Activated B cell treated with CpG ODN at 0.5 μM for 24 hours (primary cell): Measurements from ENCODE around the gene RTN4RL2. TPM values are rescaled to one million over a fixed set of nuclear protein-coding genes. Genes with fewer than 3 reads are reported as not detected.

Experiments used
- ATAC-seq: fragments of 200-7000 bp; cut with Tn5 transposase; one replicate; pipeline ENCODE4 v1.10.0; 2021; ENCODE audit warnings: low read depth, mild to moderate bottlenecking, moderate library complexity
- CTCF ChIA-PET: fragments of 350-600 bp; sonication (Branson Sonifier 250); formaldehyde crosslinking; loops from one replicate; lab custom pipeline; 2021; ENCODE audit warnings: antibody characterized with exemption; lab: Charles Lee
- POLR2A ChIA-PET: fragments of 350-600 bp; sonication (Branson Sonifier 250); formaldehyde crosslinking; loops from one replicate; lab custom pipeline; 2021; ENCODE audit warnings: antibody characterized with exemption; lab: Charles Lee
- DNase-seq: peaks from one replicate; pipeline ENCODE4 v3.0.0; 2022
- H3K27ac Mint-ChIP-seq: one replicate; pipeline ENCODE4 v1.8.0; 2020; ENCODE audit warnings: mixed read lengths
- H3K27me3 Mint-ChIP-seq: one replicate; pipeline ENCODE4 v1.8.0; 2021; ENCODE audit warnings: mixed read lengths
- H3K36me3 Mint-ChIP-seq: one replicate; pipeline ENCODE4 v1.8.0; 2021; ENCODE audit warnings: low read depth, mixed read lengths
- H3K4me1 Mint-ChIP-seq: one replicate; pipeline ENCODE4 v1.8.0; 2021; ENCODE audit warnings: mixed read lengths
- H3K4me3 Mint-ChIP-seq: one replicate; pipeline ENCODE4 v1.8.0; 2020; ENCODE audit warnings: mild to moderate bottlenecking, mixed read lengths
- H3K9me3 Mint-ChIP-seq: one replicate; pipeline ENCODE4 v1.8.0; 2020; ENCODE audit warnings: mixed read lengths
- CTCF ChIP-seq: fragments of 200-600 bp; IDR thresholded peaks from one replicate; pipeline ENCODE4 v1.8.0; 2022; ENCODE audit warnings: antibody characterized with exemption, mild to moderate bottlenecking
- intact Hi-C: fragments of 100-400 bp; cut with micrococcal nuclease; formaldehyde crosslinking; loops from one replicate; pipeline ENCODE4 v1.15.1; 2024
- total RNA-seq: library from RNA; stranded (reverse); gene quantifications from 2 replicates; pipeline ENCODE4 v1.2.3, GENCODE V29; 2022

The RTN4RL2 gene
- total RNA-seq, 1 donor from 2014 or later: 0.13 TPM

DNA sequence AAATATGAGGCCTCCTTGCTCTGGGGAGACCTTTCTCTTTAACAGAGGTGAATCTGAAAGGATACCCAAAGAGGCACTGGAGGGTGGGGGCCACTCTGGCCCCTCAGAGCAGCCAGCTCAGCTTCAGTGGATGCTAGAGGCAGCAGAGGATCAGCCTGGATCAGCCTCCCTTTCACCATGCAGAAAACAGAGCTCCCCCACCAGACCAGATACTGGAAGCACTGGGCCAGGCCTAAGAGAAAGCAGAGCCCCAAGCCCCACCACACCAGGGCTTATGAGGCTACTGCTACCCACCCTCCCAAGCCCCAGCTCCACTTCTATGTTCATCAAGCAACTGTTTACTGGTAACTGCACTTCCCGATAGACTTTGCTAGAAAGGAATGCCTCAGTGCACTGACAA, 29.4 kb upstream of the RTN4RL2 start:
- H3K4me3 Mint-ChIP-seq: no peak overlapping the region
- no peaks in the 10 kb centered on the region for H3K9me3 Mint-ChIP-seq
- intact Hi-C loops: no loop called here
- DNase-seq (no peak), ATAC-seq (no peak)
- H3K36me3 Mint-ChIP-seq: peaks cover 7% of the 10 kb centered on the region
- CTCF ChIA-PET: interaction anchor here (1.0 kb wide), 1 partner anchor 26 kb away, joined by 4 read pairs; no protein-coding TSS in a partner anchor
- H3K4me1 Mint-ChIP-seq: peaks cover 16% of the 10 kb centered on the region
- POLR2A ChIA-PET: interaction anchor here (0.9 kb wide), 1 partner anchor 85 kb away, joined by 3 read pairs; no protein-coding TSS in a partner anchor
- TF ChIP-seq CTCF: no peak
- no peaks in the 10 kb centered on the region for H3K27me3 Mint-ChIP-seq
- no peak overlapping the region for H3K27ac Mint-ChIP-seq

- Mint-ChIP-seq H3K36me3 (no peaks in the 10 kb centered on the region), H3K4me3 (no peak overlapping the region), H3K4me1 (peaks cover 6% of the 10 kb centered on the region), H3K27ac (no peak overlapping the region), H3K9me3 (no peaks in the 10 kb centered on the region), H3K27me3 (no peaks in the 10 kb centered on the region)
- ATAC-seq (no peak), DNase-seq (no peak)
- intact Hi-C loops: no loop called here
- TF ChIP-seq CTCF: no peak
- CTCF ChIA-PET: interaction anchor here (1.0 kb wide), 1 partner anchor 25 kb away, joined by 3 read pairs; no protein-coding TSS in a partner anchor
- POLR2A ChIA-PET: interaction anchor here (0.7 kb wide), 1 partner anchor 11 kb away, joined by 11 read pairs; no protein-coding TSS in a partner anchor
Measured at GRCh38 chr11:57432149-57432561, 28.2 kb upstream of the RTN4RL2 start.

DNA sequence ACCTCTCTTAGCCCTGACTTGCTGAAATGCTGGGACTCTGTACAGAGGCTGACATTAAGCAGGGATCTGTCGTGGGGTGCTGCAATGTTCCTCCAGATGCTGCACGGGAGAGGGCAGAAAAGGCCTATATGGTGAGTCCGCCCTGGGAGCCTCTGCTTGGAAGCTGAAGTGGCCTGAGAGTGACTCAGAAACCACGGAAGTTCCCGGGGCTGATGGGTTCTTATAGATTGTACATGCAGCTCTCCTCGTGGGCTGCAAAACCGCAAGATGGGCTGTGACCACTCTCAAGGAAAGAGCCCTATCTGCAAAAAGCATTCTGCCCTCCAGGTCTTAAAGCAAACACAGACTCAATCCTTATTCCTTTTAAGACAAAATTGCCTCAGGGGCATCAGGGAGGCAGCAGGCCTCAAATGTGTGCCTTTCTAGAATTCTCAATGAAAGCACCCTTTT, 27.6 kb upstream of the RTN4RL2 start:
- H3K4me1 Mint-ChIP-seq: peaks cover under 1% of the 10 kb centered on the region
- ATAC-seq (peak; percentile 21), DNase-seq (no peak)

DNA sequence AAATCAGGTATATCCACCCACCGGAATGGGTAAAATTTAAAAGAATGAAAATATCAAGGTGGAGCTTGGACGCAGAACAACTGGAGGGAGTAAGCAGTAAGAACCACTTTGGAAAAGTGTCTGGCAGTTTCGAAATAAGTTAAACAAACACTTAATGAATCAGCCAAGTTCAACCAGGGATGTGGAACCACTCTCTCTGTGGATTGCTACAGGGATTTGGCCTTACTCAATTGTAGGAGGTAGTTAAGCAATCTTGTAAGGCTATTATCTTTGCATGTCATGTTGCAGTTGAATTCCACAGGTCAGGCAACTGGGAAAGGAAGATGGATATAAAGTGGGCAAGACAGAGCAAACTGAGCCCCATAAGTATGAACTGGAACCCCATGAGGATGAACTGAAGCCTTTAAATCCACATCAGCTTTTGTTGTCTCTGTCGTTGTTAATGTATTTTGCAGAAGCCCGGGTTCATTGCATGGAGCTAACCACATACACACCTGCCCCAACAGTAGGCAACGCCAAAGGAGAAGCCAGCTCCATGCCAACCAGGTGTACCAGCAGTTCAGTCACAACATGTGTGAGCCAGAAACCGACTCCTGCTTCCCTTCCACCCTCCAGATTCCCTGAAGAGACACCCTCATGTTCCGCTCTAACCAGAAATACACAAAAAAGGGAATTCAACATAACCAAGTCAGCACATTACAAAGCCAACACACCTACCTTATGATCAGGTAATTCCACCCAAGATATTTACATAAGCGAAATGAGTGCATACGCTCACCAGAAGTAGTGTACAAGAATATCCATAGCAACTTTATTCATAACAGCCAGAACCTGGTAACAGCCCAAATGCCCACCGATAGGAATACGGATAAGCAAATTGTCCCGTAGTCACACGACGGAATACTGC, 25.4 kb upstream of the RTN4RL2 start:
- Mint-ChIP-seq H3K27ac (no peak overlapping the region), H3K36me3 (no peaks in the 10 kb centered on the region), H3K4me1 (no peaks in the 10 kb centered on the region), H3K4me3 (no peak overlapping the region), H3K27me3 (no peaks in the 10 kb centered on the region), H3K9me3 (no peaks in the 10 kb centered on the region)
- ChIA-PET CTCF (interaction anchor here (0.7 kb wide), 1 partner anchor 23 kb away, joined by 3 read pairs; no protein-coding TSS in a partner anchor), POLR2A (interaction anchor here (0.5 kb wide), 1 partner anchor 1686 kb away, joined by 3 read pairs; no protein-coding TSS in a partner anchor)
- TF ChIP-seq CTCF: no peak
- DNase-seq (no peak), ATAC-seq (no peak)
- intact Hi-C loops: no loop called here

More for the DNA sequence above, 27.6 kb upstream of the RTN4RL2 start:
- no peak for TF ChIP-seq CTCF
- intact Hi-C loops: no loop called here
- H3K9me3 Mint-ChIP-seq: no peaks in the 10 kb centered on the region
- H3K27ac Mint-ChIP-seq: no peak overlapping the region
- no peaks in the 10 kb centered on the region for H3K36me3 Mint-ChIP-seq
- no peaks in the 10 kb centered on the region for H3K27me3 Mint-ChIP-seq
- ChIA-PET CTCF (interaction anchor here (1.0 kb wide), 1 partner anchor 24 kb away, joined by 3 read pairs; no protein-coding TSS in a partner anchor), POLR2A (no interaction called here)
- no peak overlapping the region for H3K4me3 Mint-ChIP-seq

GRCh38 chr11:57436031-57436430, 24.3 kb upstream of the RTN4RL2 start:
- Mint-ChIP-seq H3K9me3 (no peaks in the 10 kb centered on the region), H3K4me1 (no peaks in the 10 kb centered on the region), H3K27ac (no peak overlapping the region), H3K36me3 (no peaks in the 10 kb centered on the region), H3K4me3 (no peak overlapping the region), H3K27me3 (no peaks in the 10 kb centered on the region)
- intact Hi-C loops: no loop called here
- no peak for TF ChIP-seq CTCF
- DNase-seq: no peak
- no peak for ATAC-seq
- ChIA-PET CTCF (no interaction called here), POLR2A (no interaction called here)
